Measurements from ENCODE around the gene TAGLN2. TPM values are rescaled to one million over a fixed set of nuclear protein-coding genes. Genes with fewer than 3 reads are reported as not detected.

Gene TAGLN2
- total and polyA plus RNA-seq, 4 donors, result 75.1 to 101 (median 89.2) TPM

- H3K27me3 ChIP-seq (ENCODE audit: control insufficient read depth, insufficient read depth, low read length), result no peaks in the 10 kb centered on the region
- DNase-seq (ENCODE audit: low read depth in 4 of 6, low spot score in 6 of 6), result no peak
- no peaks in the 10 kb centered on the region for H3K4me1 ChIP-seq (ENCODE audit: control insufficient read depth, insufficient read depth, low read length)
- 67% methylated on average over 1 of the region's 4 CpGs for WGBS (ENCODE audit: insufficient coverage)
- no peak overlapping the region for H3K27ac ChIP-seq (ENCODE audit: low read depth, low read length)
- H3K4me3 ChIP-seq (ENCODE audit: low read depth, low read length), result no peak overlapping the region
- no peaks in the 10 kb centered on the region for H3K36me3 ChIP-seq (ENCODE audit: control insufficient read depth, insufficient read depth, low read length)
- H3K9me3 ChIP-seq (ENCODE audit: control insufficient read depth, insufficient read depth, low read length), result no peaks in the 10 kb centered on the region
Measured at GRCh38 chr1:159883134-159883533, 42.2 kb downstream of the TAGLN2 start.

- no peak overlapping the region for H3K4me3 ChIP-seq (ENCODE audit: low read depth, low read length)
- no CpG with 5 or more reads among the region's 2 CpGs for WGBS (ENCODE audit: insufficient coverage)
- no peak for DNase-seq (ENCODE audit: low read depth in 4 of 6, low spot score in 6 of 6)
- no peaks in the 10 kb centered on the region for H3K9me3 ChIP-seq (ENCODE audit: control insufficient read depth, insufficient read depth, low read length)
- H3K27ac ChIP-seq (ENCODE audit: low read depth, low read length), result no peak overlapping the region
- no peaks in the 10 kb centered on the region for H3K4me1 ChIP-seq (ENCODE audit: control insufficient read depth, insufficient read depth, low read length)
- no peaks in the 10 kb centered on the region for H3K27me3 ChIP-seq (ENCODE audit: control insufficient read depth, insufficient read depth, low read length)
- no peaks in the 10 kb centered on the region for H3K36me3 ChIP-seq (ENCODE audit: control insufficient read depth, insufficient read depth, low read length)
Measured at GRCh38 chr1:159882527-159882862, 42.8 kb downstream of the TAGLN2 start.

GRCh38 chr1:159881622-159882526 lies 43.4 kb downstream of the TAGLN2 start:
- H3K27me3 ChIP-seq (ENCODE audit: control insufficient read depth, insufficient read depth, low read length), result no peaks in the 10 kb centered on the region
- H3K36me3 ChIP-seq (ENCODE audit: control insufficient read depth, insufficient read depth, low read length), result no peaks in the 10 kb centered on the region
- DNase-seq (ENCODE audit: low read depth in 4 of 6, low spot score in 6 of 6), result peak in 3 of 6 donors; percentile 14 to 84 (median 53)
- no peak overlapping the region for H3K27ac ChIP-seq (ENCODE audit: low read depth, low read length)
- H3K9me3 ChIP-seq (ENCODE audit: control insufficient read depth, insufficient read depth, low read length), result no peaks in the 10 kb centered on the region
- 74% methylated on average over 6 of the region's 6 CpGs for WGBS (ENCODE audit: insufficient coverage)
- no peak overlapping the region for H3K4me3 ChIP-seq (ENCODE audit: low read depth, low read length)
- H3K4me1 ChIP-seq (ENCODE audit: control insufficient read depth, insufficient read depth, low read length), result no peaks in the 10 kb centered on the region

- 75% methylated on average over 3 of the region's 3 CpGs for WGBS (ENCODE audit: insufficient coverage)
- no peaks in the 10 kb centered on the region for H3K4me1 ChIP-seq (ENCODE audit: control insufficient read depth, insufficient read depth, low read length)
- H3K4me3 ChIP-seq (ENCODE audit: low read depth, low read length), result no peak overlapping the region
- no peak overlapping the region for H3K27ac ChIP-seq (ENCODE audit: low read depth, low read length)
- no peaks in the 10 kb centered on the region for H3K9me3 ChIP-seq (ENCODE audit: control insufficient read depth, insufficient read depth, low read length)
- no peaks in the 10 kb centered on the region for H3K36me3 ChIP-seq (ENCODE audit: control insufficient read depth, insufficient read depth, low read length)
- H3K27me3 ChIP-seq (ENCODE audit: control insufficient read depth, insufficient read depth, low read length), result no peaks in the 10 kb centered on the region
- no peak for DNase-seq (ENCODE audit: low read depth in 4 of 6, low spot score in 6 of 6)
Measured at GRCh38 chr1:159880430-159880829, 44.9 kb downstream of the TAGLN2 start.

GRCh38 chr1:159879977-159880376 lies 45.3 kb downstream of the TAGLN2 start:
- Histone ChIP-seq H3K9me3 (ENCODE audit: control insufficient read depth, insufficient read depth, low read length) (no peaks in the 10 kb centered on the region), H3K4me1 (ENCODE audit: control insufficient read depth, insufficient read depth, low read length) (no peaks in the 10 kb centered on the region), H3K36me3 (ENCODE audit: control insufficient read depth, insufficient read depth, low read length) (no peaks in the 10 kb centered on the region), H3K27me3 (ENCODE audit: control insufficient read depth, insufficient read depth, low read length) (no peaks in the 10 kb centered on the region), H3K4me3 (ENCODE audit: low read depth, low read length) (no peak overlapping the region), H3K27ac (ENCODE audit: low read depth, low read length) (no peak overlapping the region)
- WGBS (ENCODE audit: insufficient coverage), result 63% methylated on average over 1 of the region's 4 CpGs
- DNase-seq (ENCODE audit: low read depth in 4 of 6, low spot score in 6 of 6), result no peak

GRCh38 chr1:159879136-159879535 lies 46.2 kb downstream of the TAGLN2 start:
- H3K4me3 ChIP-seq (ENCODE audit: low read depth, low read length), result no peak overlapping the region
- DNase-seq (ENCODE audit: low read depth in 4 of 6, low spot score in 6 of 6), result no peak
- no peak overlapping the region for H3K27ac ChIP-seq (ENCODE audit: low read depth, low read length)
- no peaks in the 10 kb centered on the region for H3K9me3 ChIP-seq (ENCODE audit: control insufficient read depth, insufficient read depth, low read length)
- H3K4me1 ChIP-seq (ENCODE audit: control insufficient read depth, insufficient read depth, low read length), result no peaks in the 10 kb centered on the region
- 100% methylated on average over 1 of the region's 3 CpGs for WGBS (ENCODE audit: insufficient coverage)
- H3K27me3 ChIP-seq (ENCODE audit: control insufficient read depth, insufficient read depth, low read length), result no peaks in the 10 kb centered on the region
- no peaks in the 10 kb centered on the region for H3K36me3 ChIP-seq (ENCODE audit: control insufficient read depth, insufficient read depth, low read length)

- Histone ChIP-seq H3K27me3 (ENCODE audit: control insufficient read depth, insufficient read depth, low read length) (no peaks in the 10 kb centered on the region), H3K4me3 (ENCODE audit: low read depth, low read length) (no peak overlapping the region), H3K36me3 (ENCODE audit: control insufficient read depth, insufficient read depth, low read length) (no peaks in the 10 kb centered on the region), H3K9me3 (ENCODE audit: control insufficient read depth, insufficient read depth, low read length) (no peaks in the 10 kb centered on the region), H3K4me1 (ENCODE audit: control insufficient read depth, insufficient read depth, low read length) (no peaks in the 10 kb centered on the region), H3K27ac (ENCODE audit: low read depth, low read length) (no peak overlapping the region)
- 100% methylated on average over 2 of the region's 6 CpGs for WGBS (ENCODE audit: insufficient coverage)
- no peak for DNase-seq (ENCODE audit: low read depth in 4 of 6, low spot score in 6 of 6)
Measured at GRCh38 chr1:159877695-159878444, 47.4 kb downstream of the TAGLN2 start.

GRCh38 chr1:159873530-159874143 lies 51.7 kb downstream of the TAGLN2 start:
- Histone ChIP-seq H3K27me3 (ENCODE audit: control insufficient read depth, insufficient read depth, low read length) (no peaks in the 10 kb centered on the region), H3K9me3 (ENCODE audit: control insufficient read depth, insufficient read depth, low read length) (no peaks in the 10 kb centered on the region), H3K4me1 (ENCODE audit: control insufficient read depth, insufficient read depth, low read length) (no peaks in the 10 kb centered on the region), H3K36me3 (ENCODE audit: control insufficient read depth, insufficient read depth, low read length) (no peaks in the 10 kb centered on the region), H3K27ac (ENCODE audit: low read depth, low read length) (no peak overlapping the region), H3K4me3 (ENCODE audit: low read depth, low read length) (no peak overlapping the region)
- 67% methylated on average over 1 of the region's 4 CpGs for WGBS (ENCODE audit: insufficient coverage)
- no peak for DNase-seq (ENCODE audit: low read depth in 4 of 6, low spot score in 6 of 6)

GRCh38 chr1:159872891-159873290 lies 52.4 kb downstream of the TAGLN2 start:
- no peaks in the 10 kb centered on the region for H3K36me3 ChIP-seq (ENCODE audit: control insufficient read depth, insufficient read depth, low read length)
- no peaks in the 10 kb centered on the region for H3K4me1 ChIP-seq (ENCODE audit: control insufficient read depth, insufficient read depth, low read length)
- no peak overlapping the region for H3K4me3 ChIP-seq (ENCODE audit: low read depth, low read length)
- no peak for DNase-seq (ENCODE audit: low read depth in 4 of 6, low spot score in 6 of 6)
- H3K9me3 ChIP-seq (ENCODE audit: control insufficient read depth, insufficient read depth, low read length), result no peaks in the 10 kb centered on the region
- H3K27me3 ChIP-seq (ENCODE audit: control insufficient read depth, insufficient read depth, low read length), result no peaks in the 10 kb centered on the region
- no peak overlapping the region for H3K27ac ChIP-seq (ENCODE audit: low read depth, low read length)
- 73% methylated on average over 9 of the region's 15 CpGs for WGBS (ENCODE audit: insufficient coverage)
